NCI-H2107 treated with DMSO at 0.1 percent for 48 hours (cell line): ENCODE data around the gene SMYD3.

Source experiments
- DNase-seq: peaks from one replicate; lab custom pipeline; 2025; ENCODE audit not compliant: unreplicated experiment; lab: John Stamatoyannopoulos, UW

The SMYD3 gene

DNA sequence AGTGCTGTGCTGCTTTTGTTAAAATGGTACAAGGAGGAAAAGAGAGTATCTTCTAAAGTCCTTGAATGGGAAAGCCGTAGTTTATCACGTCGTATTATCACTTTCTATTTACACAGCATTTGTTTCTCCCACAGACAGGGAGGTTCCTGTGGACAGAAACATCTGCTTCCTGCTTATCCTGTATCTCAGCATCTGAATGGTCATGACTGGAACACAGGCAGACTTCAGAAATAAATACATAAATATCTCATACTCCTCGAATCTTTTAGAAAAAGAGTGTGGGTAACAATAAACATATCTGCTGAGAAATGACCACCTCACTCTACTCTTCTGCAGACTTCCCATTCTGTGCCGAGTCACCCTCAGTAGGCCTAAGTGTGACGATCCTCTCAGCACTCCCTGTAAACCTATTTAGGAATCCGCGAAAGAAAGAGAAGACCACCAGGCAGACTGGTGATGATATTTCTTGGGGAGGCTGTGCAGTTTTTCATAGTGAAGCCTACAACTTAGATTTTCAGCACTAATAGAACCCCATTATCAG is 393.5 kb downstream of the SMYD3 start:
- peak; percentile 32 for DNase-seq

DNA sequence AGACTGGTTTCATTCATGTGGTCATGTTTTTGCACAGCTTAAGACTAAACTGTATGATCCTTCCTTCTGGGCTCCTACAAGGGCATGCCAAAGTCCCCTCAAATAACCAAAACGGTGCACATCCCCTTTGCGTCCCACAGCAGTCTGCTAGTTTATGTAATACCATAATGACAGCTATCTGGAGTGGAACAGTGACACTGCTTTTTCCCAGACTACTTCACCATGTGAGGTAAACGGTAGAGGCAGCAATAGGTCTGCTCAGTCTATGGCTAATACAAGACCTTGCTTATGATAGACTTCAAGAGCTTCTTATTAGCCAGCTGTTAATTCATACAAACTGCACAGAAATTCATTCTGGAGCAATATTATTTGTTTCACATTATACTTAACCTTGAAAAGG is 395.5 kb downstream of the SMYD3 start:
- DNase-seq, result peak; percentile 26

DNA sequence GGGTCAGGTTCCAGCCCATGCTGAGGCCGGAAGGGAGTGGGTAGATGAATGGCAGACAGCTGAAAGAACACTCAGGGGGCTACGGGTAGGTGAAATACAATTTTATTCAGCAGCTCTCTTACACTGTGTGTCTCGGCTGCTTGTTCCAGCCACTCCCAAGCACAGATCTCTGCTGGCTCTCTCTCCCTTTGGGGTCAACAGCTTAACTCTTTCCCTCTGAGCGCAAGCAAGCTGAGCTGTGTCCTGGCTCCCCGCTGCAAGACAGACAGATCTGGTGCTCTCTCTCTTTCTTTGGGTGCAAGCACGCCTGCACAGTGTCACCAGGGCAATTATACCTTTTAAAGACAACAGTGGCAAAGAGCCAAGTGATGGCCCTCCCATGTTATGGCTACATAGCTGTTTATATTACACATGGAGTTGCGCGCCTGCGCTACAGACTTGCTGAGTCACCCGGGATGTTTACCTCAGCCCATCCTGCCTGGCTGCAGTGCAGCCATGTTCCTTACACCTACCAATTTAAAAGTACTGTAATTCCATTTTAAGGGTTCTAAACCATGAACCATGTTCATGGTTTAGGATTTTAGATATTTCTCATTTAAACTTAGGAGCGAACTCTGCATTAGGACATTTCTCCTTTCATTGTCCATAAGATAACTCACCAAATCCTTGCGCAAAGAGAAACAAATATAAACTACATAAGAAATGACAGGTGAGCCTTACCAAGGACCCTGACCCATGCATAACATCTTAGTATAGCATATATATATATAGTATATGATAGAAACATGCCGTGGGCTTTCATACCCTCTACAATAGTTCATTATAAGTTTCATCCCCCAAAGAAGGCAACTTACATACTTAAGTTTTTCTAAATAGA is 396.5 kb downstream of the SMYD3 start:
- DNase-seq, result peak; percentile 75

DNA sequence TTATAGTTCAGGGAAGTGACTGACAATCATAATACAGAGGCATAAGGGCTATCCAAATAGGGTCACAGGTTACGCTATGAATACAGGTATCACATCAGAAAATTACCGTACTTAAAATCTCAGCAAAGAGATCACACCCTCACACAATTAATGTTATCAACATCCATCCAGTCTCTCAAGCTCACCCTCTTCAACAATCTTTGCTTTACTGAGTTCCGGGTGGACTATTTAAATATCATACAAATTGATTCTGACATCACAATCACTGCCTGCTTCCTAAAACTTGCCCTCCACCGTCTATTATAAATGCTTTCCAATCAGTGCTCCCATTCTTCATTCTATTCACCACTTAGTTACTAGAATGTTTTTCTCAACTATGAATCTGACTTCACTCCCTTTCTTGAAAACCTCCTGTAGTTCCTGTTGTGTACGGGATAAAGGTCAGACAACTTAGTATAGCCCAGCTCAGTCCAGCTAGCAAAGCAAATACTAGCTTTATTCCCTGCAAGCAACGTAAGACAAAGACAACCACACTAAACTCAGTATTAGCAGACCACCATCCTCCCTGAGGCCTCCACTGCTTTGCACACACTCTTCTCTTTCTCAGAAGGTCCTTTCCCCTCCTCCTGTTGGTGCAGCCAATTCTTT is 398.7 kb downstream of the SMYD3 start:
- no peak for DNase-seq

DNA sequence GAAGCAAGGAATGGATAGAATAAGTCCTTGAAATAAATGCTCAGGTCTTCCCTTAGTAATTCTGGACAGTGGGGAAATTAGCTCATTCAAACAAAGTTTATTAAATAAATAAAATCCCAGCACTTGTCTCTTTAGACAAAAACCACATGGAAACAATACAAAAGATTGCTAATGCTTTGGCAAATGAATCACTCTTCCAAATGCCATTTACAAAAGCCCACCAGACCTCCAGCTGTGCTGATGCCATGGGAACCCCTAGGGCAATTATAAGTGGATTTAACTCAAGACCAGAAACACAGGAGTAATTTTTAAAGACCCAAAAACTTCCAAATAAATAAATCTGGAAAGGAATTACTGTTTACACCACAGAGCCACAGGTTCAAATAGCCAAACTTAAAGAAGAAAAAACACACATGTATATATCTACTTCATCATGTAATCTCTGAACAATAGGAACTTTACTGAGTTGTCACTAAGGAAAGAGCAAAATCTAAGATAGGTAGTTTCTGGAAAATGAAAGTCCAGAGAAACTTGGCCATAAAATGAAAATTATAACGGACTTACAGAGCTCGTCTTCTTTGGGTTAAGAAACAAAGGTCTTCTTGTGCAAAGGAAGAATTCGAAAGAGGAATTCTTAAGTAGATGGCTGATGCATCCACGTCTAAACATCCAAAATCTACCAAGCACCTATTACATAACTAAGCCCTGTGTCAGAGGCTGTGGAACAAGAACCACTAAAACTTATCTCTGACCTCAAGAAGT is 399.4 kb downstream of the SMYD3 start:
- DNase-seq, result no peak

DNA sequence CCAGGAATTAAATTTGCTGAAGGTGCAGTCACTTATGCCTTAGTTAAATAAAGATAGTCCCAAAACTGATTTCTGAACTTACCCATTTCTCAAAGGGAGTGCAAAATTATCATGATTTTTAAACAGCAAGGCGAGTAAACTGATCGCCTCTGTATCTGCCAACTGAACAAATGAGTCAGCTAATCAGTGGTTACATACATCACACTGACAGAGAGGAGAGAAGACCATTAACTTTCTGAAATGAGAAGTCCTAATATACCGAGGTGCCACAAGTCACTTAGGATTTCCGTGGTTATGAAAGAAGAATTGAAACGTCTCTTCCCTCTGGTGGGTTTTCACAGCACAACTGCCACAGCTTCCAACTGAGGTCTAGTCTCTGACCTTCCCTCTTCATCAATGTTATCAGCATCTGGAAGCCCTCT is 400.7 kb downstream of the SMYD3 start:
- DNase-seq, result no peak

DNA sequence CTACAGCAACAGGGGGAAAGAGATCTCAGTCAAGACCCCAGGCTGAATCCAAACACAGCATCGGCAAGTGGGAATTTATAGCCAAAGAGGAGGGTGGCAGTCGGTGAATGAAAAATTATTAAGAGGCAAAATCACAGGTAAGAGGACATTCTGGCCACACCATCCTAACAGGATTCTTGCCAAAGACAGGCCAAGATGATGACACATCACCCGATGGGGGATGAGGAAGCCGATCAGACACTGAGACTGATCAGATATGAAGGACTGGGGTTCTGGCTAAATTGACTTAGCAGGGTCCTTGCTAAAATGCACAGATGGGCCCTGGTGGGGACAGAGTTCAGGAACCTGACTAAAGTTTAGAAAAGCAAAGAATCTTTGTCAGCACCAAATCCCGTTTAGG is 402.2 kb downstream of the SMYD3 start:
- no peak for DNase-seq

- DNase-seq, result no peak
Observed at GRCh38 chr1:246099570-246099969, 407.5 kb downstream of the SMYD3 start.

DNA sequence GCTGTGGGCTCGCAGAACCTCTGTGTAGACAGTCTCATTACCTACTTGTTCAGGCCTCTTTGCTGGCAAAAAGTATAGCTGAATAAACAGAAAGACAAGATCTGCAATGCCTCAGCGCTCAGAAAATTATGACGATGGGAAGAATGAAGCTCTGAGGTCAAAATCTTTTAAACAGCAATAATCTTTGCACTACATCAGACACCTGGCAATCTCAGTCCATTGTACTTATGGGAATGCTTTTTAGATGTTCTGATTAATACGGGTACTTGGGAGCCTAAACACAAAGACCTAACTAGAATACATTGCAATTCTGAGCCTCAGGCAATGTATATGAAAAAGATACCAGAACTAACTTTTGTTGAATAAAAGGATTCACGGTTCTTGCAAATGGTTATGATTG is 410.7 kb downstream of the SMYD3 start:
- DNase-seq, result no peak

- DNase-seq, result no peak
Observed at GRCh38 chr1:246095443-246095842, 411.6 kb downstream of the SMYD3 start.

DNA sequence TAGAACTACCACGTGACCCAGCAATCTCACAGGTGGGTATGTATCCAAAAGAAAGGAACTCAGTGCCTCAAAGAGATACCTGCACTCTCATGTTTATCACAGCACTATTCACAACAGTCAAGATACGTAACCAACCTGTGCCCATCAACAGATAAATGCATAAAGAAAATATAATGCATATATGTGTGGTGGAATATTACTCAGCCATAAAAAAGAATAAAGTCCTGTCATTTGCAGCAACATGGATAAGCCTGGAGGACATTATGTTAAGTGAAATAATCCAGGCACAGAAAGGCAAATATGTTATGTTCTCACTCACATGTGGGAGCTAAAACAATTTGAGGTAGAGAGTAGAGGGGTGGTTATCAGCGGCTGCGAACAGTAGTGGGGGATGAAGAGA is 413.8 kb downstream of the SMYD3 start:
- no peak for DNase-seq

- no peak for DNase-seq
Observed at GRCh38 chr1:246092136-246092535, 414.9 kb downstream of the SMYD3 start.

DNA sequence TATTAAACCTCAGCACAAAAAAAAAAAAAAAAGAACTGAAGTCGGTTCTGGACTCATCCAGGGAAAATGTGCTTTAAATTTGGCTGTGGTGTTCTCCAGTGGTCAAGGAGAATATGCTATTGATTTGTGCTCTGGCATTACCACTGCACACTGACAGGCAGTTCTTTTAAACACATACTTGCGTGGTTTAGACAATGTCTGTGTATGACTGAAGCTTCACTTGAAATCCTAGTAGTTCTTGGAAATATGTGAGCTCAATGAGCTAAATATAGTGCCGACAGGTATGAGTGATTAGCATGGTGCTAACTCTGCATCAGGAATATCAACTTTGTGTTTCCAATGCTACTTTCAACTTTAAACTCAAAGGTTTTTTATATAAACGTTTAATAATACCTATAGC is 415.6 kb downstream of the SMYD3 start:
- DNase-seq, result no peak

GRCh38 chr1:246086191-246086590 is 420.9 kb downstream of the SMYD3 start:
- no peak for DNase-seq

DNA sequence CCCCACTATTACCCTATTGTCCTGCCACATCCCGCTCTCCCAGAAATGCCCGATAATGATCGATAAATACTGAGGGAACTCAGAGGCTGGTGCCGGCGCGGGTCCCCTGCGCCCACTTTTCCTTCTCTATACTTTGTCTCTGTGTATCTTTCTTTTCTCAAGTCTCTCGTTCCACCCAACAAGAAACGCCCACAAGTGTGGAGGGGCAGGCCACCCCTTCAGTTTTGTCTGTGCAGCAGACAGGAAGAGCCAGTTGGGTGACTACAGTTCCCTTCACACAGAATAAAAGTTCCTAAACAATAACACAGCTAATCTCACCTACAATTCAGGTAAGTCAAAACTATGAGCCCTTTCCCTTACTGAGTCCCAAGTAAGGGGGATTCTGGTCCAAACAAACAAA is 423.7 kb downstream of the SMYD3 start:
- no peak for DNase-seq

DNA sequence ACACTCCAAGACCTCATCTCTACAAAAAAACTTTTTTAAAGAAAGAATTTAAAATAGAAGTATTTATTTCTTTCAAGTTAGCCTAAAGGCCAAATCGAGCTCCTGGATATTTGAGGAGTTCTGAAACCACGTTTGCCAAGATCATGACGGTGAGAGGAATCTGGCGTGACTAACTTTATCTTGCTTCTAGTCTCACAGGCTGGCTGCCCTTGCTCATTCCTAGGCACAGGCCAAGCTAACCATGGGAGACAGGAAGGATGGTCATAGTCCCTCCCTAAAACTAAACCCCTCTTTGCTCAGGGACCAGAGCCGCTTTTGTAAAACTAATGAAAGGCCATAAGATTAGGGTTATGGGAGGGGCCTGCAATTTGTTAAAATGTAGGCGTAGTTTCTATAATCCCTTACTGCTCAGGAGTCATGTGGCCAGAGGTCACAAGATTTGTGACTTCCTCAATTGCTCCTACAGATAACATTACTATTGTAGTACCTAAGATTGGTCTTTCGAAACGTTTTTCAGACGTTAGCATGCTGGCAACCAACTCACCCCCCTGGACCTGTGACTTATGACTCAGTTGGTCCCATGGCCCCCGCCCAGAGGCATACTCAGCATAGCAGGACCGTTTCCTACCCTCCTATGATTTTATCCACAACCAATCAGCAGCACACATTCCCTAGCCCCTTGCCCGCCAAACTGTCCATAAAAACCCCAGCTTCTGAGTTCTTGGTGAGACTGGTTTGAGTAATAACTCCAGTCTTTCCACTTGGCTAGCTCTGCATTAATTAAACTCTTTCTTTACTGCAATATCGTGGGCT is 425.0 kb downstream of the SMYD3 start:
- no peak for DNase-seq

DNA sequence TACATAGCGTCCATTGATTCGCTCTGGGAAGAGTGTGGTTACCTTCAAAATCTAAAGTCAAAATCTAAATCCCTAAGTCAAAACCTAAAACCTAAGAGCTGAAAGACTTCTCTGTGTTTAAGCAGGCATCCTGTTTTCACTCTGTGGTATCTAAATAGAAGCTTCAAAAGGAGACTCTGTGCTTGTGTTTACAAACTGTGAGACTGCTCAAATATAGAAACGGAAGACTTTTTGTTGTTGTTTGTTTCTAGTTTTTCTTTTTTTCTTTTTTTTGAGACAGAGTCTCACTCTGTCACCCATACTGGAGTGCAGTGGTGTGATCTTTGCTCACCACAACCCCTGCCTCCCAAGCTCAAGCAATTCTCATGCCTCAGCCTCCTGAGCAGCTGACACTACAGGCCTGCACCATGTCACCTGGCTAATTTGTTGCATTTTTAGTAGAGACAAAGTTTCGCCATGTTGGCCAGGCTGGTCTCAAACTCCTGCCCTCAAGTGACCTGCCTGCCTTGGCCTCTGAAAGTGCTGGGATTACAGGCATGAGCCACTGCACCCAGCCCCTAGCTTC is 425.9 kb downstream of the SMYD3 start:
- DNase-seq, result no peak

DNA sequence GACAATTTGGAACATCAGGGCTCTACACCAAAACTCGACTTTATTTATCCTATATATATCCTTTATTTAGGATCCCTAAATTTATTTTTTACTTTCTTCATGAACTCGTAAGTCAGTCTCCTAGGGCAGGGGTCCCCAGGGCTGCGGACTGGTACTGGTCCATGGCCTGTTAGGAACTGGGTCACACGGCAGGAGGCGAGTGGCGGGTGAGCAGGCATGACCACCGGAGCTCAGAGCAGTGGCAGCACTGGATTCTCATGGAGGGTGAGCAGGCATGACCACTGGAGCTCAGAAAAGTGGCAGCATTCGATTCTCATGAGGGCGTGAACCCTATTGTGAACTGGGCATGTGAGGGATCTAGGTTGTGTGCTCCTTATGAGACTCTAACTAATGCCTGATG is 427.0 kb downstream of the SMYD3 start:
- no peak for DNase-seq

GRCh38 chr1:246078888-246079252 is 428.2 kb downstream of the SMYD3 start:
- DNase-seq, result no peak

- DNase-seq, result no peak
Observed at GRCh38 chr1:246078126-246078887, 428.8 kb downstream of the SMYD3 start.
